ENCODE measurements around the gene LIPI.

GRCh38 chr21:14076143-14076806 is 134.5 kb downstream of the LIPI start:
- TF ChIP-seq POLR2A (IDR thresholded peaks at IDR 0.05) (no peak), CTCF (IDR thresholded peaks at IDR 0.05) (no peak)

All from heart left ventricle (tissue), 13 donors.